Measurements from ENCODE around the gene ADAMTS2.

ADAMTS2 gene

DNA sequence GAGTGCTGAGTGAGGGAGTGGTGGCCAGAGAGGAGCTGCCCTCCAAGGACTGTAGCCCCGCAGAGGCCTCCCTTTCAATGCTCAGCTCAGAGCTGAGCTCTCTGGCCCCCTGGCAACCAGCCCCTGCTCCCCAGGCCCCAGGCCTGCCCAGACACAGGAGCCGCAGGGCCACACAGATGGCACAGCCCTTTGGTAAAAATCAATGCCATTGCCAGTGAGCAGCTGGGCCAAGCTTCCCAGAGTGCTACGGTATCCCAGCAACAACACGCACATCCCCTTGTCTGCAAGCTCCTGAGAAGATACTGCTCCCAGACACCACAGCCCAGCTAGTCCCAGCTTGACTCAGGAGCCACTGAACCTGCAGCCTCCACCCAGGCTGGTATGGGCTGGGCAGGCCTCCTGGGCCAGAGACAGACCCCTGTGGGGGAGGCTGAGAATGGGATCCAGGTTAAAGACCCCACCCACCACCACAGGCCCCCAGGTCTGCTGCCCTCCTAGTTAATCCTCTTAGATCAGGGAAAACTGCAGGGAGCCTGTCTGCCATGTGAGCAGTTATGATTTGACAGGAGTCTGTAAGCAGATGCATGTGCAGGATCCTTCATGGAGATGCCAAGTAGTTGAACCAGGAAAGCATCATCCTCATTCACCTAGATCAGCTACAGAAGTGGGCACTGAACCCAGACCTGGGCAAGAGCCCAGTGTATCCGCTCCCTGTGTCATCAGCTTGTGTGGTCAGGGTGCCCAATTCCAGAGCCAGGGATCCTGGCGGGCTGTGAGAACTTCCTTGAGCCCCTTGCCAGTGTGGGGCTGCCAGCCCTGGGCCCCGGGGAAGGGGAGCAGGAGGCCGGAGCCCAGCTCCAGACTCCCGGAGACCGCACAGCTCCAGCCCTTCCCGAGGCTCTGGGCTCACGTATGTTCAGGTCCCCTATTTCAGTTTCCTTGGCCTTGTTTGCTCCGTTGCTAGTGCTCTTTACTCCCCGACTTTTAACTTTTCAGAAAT is 26.7 kb upstream of the ADAMTS2 start:
- DNase-seq (ENCODE audit: low spot score) = no peak

GRCh38 chr5:179371121-179371510 is 25.9 kb upstream of the ADAMTS2 start:
- no peak for DNase-seq (ENCODE audit: low spot score)

DNA sequence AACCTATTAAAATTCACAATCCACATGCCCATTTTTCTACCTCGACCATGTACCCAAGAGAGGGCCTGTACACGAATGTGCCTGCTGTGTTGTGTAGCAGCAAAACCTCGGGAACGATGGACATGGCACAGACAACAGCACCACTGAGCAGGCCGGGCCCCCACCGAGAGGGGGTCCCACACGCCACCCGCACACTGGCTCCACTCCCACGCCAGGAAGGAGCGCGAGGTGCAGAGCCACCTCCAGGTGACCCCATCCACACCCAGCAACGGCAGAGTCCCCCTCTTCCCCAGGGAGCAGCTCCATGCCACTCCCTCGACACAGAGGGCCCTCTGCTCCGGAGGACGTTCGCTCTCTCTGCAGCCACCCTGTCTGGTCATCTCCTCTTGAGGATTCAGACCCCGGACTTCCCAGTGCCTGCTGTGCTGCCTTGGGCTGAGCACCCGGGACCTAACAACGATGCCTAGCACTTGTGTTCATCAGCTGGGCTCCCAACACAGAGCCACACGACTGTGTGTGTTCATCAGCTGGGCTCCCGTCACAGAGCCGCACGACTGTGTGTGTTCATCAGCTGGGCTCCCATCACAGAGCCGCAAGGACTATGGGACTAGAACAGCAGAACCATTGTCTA is 25.3 kb upstream of the ADAMTS2 start:
- DNase-seq (ENCODE audit: low spot score) = no peak

- no peak for DNase-seq (ENCODE audit: low spot score)
Observed at GRCh38 chr5:179369530-179369884, 24.2 kb upstream of the ADAMTS2 start.

DNA sequence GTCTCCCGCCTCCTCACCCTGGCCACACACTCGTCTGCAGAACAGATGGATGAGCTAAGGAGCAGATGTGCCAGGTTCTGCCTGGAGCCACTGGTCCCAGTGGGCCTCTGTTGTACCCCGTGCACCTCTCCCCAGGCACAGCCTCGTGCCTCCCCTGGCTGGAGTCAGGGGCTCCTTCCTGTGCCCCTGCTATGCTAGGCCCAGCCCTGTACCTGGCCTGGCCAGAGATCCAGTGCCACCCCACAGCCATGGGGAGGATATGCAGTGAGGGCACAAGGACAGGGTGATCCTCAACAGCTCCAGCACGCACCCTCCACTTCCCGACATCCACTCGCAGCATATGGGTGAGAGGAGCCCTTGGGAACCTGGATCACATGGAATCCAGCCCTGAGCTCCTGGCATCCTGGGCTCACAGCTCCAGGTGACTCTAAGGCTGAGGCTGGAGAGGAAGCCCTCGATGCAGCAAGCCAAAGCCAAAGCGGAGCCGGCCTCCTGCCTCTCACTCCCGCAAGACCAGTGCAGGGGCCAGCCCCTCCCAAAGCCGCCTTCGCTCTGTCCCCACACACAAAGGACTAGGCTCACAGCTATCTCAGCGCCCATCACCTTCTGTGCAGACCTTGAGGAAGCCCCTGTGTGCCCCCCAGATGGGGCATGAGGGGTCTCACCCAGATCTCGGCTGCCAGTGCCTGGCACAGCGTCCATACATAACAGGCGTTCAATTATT is 23.7 kb upstream of the ADAMTS2 start:
- DNase-seq (ENCODE audit: low spot score) = no peak

DNA sequence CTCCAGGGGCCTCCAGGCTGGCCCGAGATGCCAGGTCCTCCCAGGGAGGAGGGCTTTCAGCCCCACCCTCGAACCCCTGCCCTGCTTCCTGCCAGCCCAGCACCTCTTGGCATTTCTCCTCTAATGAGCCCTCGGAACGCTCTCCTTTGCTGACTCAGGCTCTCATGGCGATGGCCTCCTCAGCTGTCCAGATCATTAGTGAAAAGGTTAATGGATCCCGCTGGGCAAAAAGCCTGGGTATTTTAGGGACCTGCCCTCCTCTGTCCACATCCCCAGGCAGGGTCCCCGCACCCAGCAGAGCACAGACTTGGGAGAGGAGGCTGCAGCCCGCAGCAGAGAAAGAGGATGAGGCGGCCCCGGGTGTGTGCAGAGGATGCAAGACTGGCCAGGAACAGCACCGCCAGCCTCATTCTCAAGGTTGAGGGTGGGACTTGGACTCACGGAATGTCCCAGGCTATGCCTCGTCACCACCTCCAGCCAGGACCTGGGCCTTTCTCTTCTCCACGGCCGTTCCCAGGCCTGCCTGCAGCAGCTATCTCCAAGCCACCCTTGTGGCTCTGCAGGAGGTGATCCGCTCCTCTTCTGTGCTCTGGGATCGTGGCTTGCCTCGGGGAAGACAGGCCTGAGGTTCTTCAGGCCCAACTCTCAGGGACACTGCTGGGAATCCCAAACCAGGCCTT is 23.0 kb upstream of the ADAMTS2 start:
- no peak for DNase-seq (ENCODE audit: low spot score)

GRCh38 chr5:179367491-179367890 is 22.2 kb upstream of the ADAMTS2 start:
- no peak for DNase-seq (ENCODE audit: low spot score)

DNA sequence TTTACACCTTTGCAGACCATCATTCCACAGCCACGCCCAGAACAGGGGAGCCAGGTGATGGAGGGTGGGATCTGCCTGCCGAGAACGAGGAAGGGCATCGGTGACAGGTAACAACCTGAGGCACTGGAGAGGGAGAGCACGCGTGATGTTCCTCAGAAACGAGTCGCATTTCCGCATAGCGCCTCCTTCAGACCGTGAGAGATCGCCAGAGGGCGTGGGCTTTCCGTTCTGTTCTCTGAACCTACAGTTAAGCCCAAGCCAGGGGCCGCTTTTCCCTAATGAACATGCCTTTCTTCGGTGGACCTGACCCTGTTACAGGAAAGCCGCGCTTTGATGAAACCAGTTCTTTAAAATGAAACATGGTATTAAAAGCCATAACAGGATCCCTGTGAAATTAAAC is 17.1 kb upstream of the ADAMTS2 start:
- no peak for DNase-seq (ENCODE audit: low spot score)

DNA sequence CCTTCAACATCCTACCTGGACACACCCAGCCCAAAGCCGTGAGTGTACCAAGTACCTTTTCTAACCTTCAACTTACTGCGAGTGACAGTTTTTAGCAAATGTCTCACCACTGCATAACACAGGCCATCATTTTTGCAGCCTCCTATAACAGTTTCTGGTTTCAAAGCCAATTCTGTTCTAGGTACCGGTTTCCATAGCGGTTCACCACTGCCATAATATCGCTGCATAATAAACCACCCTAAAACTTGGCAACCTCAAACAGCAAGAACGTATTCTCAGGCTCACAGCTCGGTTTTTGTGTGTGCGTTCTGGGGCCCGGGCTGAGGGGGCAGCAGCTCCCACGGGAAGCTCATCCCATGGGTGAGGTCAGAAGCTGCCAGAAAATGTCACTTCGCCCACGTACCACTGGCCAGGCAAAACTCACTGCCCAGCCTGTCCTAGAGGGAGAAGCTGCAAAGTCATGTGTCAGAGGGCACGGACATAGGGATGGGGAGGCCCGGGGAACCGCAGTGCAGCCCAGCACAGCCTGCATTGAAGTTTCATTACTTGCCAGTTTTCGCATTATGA is 15.9 kb upstream of the ADAMTS2 start:
- DNase-seq (ENCODE audit: low spot score) = no peak

- no peak for DNase-seq (ENCODE audit: low spot score)
Observed at GRCh38 chr5:179357031-179357430, 11.8 kb upstream of the ADAMTS2 start.

GRCh38 chr5:179355976-179356974 is 11.0 kb upstream of the ADAMTS2 start:
- DNase-seq (ENCODE audit: low spot score) = no peak

DNA sequence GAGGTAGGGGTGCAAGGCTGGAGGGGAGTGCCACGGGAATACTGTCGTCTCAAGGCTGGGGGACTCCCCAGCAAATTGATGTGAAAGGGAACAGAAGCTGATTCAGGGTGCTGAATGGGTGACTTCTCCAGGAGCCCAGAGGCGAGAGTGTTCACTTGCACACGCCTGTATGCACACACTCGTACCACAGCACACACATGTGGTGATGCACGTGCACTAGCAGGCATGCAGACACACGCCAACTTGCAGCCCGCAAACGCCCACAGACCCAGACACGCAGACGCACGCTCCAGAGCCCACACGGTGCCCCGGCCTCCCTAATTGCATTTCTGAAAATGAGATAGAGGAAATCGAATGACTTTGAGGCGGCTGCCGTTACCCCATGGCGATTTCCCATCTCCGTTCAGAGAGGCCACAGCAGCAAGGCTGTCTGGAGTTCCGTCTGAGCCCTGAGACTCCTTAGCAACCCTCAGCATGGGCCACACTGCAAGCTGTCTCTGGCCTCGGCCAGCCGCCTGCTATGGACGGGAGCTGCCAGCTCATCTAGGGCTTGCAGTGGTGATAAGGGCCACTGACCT is 9.1 kb upstream of the ADAMTS2 start:
- no peak for DNase-seq (ENCODE audit: low spot score)

DNA sequence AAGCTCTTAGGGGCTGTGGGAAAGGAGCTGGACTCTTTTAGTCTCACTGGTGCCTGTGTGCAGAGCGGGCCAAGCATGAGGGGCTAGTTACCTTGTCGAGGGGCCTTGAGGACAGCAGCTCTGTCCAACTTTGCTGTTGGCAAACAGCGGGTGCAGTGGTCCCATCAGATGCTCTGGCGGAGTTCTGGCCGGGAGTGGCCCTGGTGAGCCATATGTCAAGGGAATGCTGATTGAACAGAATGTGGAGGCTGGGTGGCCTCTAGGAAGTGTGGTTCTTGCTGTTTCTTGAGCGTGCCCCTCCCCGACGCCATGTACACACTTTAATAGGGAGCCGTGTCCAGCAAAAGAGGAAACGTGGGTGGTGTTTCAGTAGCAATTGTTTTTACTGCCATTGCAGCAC is 3.6 kb upstream of the ADAMTS2 start:
- no peak for DNase-seq (ENCODE audit: low spot score)

DNA sequence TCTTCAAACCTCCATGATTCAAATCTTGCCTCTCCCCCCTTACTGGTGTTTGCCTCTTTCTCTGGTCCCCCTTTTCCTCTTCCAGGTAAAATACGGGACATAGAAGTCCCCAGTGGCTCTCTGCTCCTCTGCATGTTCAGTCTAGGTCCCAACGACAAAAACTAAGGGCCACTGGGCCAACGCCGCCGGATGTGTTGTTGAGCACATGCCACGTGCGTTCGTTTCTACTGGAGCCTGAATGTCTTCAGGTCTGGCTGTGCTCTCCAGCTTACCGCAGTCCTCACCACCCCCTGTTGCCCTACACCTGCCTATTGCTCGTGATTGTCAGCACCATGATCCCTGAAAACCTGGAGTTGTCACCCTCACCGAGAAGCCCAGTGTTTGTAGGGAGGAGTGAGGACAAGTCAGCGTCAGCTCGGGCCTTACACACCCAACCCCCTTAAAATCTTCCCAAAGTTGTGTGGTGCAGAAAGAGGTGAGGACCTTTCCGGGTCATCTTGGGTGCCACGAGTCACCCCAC is 2.8 kb upstream of the ADAMTS2 start:
- no peak for DNase-seq (ENCODE audit: low spot score)

DNA sequence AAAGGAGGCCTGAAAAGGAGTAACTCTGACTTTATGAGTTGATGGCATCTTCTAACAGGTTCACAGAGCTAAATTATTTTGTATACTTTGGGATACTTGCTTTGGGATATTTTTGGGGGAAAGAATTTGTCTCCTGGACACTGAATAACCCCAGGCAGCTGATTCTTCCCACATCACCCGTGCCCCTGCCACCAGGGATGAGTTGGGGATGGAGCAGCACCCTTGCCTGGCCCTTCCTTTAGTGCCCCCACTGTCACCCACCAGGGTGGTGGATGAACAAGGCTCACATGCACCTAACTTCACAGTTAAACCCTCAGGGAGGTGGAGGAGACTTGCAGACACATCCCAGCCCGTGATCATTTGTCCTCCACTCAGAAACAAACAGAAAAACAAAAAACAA is 2.3 kb upstream of the ADAMTS2 start:
- no peak for DNase-seq (ENCODE audit: low spot score)

DNA sequence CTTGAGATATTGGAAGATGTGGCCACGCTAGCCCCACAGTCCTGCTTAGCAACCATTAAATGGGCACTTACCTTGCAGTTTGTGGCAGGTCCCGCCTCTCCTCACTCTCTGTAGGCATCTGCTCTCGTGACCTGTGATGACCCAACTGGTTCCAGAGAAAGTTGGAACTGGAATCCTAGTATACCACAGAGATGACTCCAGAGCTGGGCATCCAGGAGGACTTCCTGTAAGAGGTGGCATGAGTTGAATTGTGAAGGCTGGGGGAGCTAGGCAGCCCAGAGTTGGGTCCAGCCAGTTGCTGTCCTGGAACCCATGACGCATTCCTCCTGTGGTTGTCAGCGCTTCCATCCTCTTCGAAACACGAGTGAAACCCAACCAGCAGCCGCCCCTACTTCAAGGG is 1.6 kb upstream of the ADAMTS2 start:
- no peak for DNase-seq (ENCODE audit: low spot score)

GRCh38 chr5:179346401-179346800 is 1.1 kb upstream of the ADAMTS2 start:
- no peak for DNase-seq (ENCODE audit: low spot score)

DNA sequence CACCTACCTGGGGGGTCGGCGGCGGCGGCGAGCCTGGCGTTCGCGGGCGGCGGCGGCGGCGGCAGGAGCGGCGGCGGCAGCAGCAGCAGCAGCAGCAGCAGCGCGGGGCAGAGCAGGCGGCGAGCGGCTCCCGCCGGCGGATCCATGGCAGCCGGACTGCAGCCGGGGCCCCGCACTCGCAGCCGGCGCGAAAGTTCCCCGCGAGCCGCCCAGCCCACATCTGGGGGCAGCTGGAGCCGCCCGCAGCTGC is 153 bp downstream of the ADAMTS2 start:
- no peak for DNase-seq (ENCODE audit: low spot score)

DNA sequence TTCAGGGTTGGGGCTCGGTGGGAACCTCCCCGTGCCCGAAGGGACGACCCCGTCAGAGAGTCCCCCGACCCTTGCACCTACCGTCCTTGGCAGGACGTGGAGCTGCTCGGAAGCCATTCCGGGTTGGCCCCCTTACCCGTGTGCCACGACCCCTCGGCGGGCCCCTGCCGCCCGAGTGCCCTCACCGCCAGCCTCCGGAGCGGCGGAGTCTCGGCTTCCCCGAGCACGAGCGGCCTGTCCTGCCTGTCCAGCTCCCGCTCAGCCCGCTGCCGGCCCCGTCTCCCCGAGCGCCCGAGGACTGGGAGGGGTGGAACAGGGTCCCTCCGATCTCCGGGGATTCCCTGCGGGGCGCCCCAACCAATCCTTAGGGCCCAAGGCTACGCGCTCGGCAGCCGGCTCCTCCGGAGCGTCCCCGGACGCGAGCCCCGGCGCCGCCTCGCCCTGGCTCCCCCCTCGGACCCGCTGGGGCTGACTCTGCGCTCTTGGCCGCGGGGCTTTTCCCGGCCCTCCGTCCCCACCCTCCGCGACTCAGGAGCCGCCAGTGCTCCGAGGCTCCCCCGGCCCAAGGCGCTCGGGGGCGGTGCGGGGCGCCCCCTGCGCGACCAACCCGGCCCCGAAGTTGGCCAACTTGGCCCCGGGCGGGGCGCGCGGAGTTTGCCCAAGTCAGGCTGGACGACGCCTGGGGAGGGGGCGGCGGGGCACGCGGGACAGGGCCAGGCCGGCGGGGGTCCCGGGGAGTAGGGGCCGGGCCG is 654 bp downstream of the ADAMTS2 start:
- DNase-seq (ENCODE audit: low spot score) = no peak
